ENCODE results near the gene DBF4B.

The DBF4B gene

DNA sequence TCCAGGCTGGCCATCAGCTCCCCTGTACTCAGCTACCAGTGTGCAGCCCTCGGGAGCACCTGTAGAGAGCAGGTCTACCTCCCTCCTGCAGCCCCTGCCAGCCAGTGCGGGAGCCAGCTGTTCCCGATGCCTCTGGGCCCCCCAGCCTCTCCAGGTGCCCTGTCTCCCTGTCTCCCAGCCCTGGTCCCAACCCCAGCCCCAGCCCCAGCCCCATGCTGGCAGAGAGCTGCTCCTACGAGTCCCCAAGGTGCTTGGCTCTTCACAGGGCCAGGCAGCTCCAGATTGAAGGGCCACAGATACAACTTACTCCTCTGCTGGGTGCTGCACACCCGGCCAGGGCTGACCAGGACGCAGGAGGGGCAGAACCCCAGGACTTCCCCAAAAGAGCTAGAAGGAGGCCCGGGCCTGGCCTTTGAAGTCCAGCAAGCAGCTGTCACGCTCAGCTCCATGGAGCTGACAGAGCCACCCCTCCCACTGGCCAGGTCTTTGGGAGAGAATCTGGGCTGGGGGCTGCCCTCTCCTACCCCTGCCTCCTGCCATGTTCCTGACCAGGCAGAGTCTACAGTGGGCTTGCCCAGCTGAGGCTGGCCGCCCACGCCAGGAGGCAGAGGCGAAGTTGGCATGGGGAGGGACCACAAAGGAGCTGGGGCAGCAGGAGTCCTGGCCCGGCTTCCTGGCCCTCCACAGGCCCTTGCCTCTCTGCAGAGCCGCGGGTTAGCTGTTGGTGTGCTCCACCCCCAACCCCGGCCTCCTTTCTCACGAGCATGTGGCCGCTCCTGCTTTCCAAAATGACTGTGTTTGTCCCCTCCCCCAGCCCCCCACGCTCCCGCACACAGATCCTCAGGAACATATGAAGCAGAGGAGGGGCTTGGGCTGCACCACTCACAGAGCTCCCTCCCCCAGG lies 40.9 kb downstream of the DBF4B start:
- Histone ChIP-seq H3K4me1 (no peaks in the 10 kb centered on the region), H3K4me3 (ENCODE audit: low read depth, low read length) (no peak overlapping the region), H3K27ac (no peak overlapping the region), H3K9me3 (ENCODE audit: control insufficient read depth, low read length) (no peaks in the 10 kb centered on the region), H3K4me2 (ENCODE audit: low read length) (no peak overlapping the region), H3K79me2 (no peaks in the 10 kb centered on the region), H3K9ac (no peak overlapping the region), H3K36me3 (ENCODE audit: control insufficient read depth, insufficient read depth, low read length) (no peaks in the 10 kb centered on the region), H2AFZ (no peak overlapping the region), H3K27me3 (ENCODE audit: control insufficient read depth, insufficient read depth, low read length) (no peaks in the 10 kb centered on the region)
- TF ChIP-seq CTCF (IDR thresholded peaks at IDR 0.05), result no peak

DNA sequence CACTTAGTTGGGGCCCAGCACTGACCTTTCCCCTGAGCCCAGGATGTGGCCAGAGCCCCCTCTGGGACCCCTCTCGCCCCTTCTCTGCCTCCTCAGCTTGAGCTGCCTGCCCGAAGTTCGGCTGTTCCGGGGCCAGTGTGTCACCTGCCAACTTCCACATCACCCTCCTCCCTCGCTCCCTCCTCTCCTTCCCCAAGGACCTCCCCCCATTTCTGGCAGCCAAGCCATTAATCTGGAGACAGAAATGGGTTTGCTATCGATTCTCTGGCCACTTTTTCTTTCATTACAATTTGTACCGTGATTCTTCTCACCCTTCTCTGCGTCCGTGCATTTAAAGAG lies 41.5 kb downstream of the DBF4B start:
- no peak overlapping the region for H3K4me3 ChIP-seq (ENCODE audit: low read depth, low read length)
- no peaks in the 10 kb centered on the region for H3K36me3 ChIP-seq (ENCODE audit: control insufficient read depth, insufficient read depth, low read length)
- no peak overlapping the region for H2AFZ ChIP-seq
- no peak overlapping the region for H3K27ac ChIP-seq
- no peak overlapping the region for H3K4me2 ChIP-seq (ENCODE audit: low read length)
- H3K27me3 ChIP-seq (ENCODE audit: control insufficient read depth, insufficient read depth, low read length), result no peaks in the 10 kb centered on the region
- H3K9me3 ChIP-seq (ENCODE audit: control insufficient read depth, low read length), result no peaks in the 10 kb centered on the region
- H3K79me2 ChIP-seq, result no peaks in the 10 kb centered on the region
- no peaks in the 10 kb centered on the region for H3K4me1 ChIP-seq
- TF ChIP-seq CTCF (IDR thresholded peaks at IDR 0.05), result no peak
- H3K9ac ChIP-seq, result no peak overlapping the region

- H3K9me3 ChIP-seq (ENCODE audit: control insufficient read depth, low read length), result no peaks in the 10 kb centered on the region
- H3K4me2 ChIP-seq (ENCODE audit: low read length), result no peak overlapping the region
- H3K27me3 ChIP-seq (ENCODE audit: control insufficient read depth, insufficient read depth, low read length), result no peaks in the 10 kb centered on the region
- H3K36me3 ChIP-seq (ENCODE audit: control insufficient read depth, insufficient read depth, low read length), result no peaks in the 10 kb centered on the region
- no peak overlapping the region for H2AFZ ChIP-seq
- H3K27ac ChIP-seq, result no peak overlapping the region
- H3K79me2 ChIP-seq, result no peaks in the 10 kb centered on the region
- no peak overlapping the region for H3K9ac ChIP-seq
- H3K4me1 ChIP-seq, result no peaks in the 10 kb centered on the region
- TF ChIP-seq CTCF (IDR thresholded peaks at IDR 0.05), result no peak
- no peak overlapping the region for H3K4me3 ChIP-seq (ENCODE audit: low read depth, low read length)
These were observed 42.9 kb downstream of the DBF4B start for GRCh38 chr17:44751331-44751730.

DNA sequence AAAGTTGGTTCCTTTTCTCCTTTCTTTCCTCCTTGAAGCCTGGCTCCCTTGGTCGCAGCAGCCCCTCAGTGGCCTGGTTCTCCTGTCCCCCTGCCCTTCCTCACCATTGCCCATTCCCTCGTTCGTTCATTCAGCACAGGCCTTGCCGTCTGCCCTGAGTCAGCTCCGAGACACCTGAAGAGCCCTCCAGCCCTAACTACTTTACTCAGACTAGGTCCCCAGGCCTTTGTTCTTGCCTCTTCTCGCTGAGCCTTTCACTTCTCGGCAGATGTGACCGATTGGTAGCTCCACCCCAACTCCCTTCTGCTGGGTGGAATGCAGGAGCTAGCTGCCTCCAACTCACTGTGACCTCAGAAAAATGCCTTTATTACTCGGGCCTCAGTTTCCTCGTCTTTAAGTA lies 43.3 kb downstream of the DBF4B start:
- Histone ChIP-seq H3K27me3 (ENCODE audit: control insufficient read depth, insufficient read depth, low read length) (no peaks in the 10 kb centered on the region), H3K36me3 (ENCODE audit: control insufficient read depth, insufficient read depth, low read length) (no peaks in the 10 kb centered on the region), H3K27ac (no peak overlapping the region), H3K79me2 (no peaks in the 10 kb centered on the region), H3K4me3 (ENCODE audit: low read depth, low read length) (no peak overlapping the region), H3K9me3 (ENCODE audit: control insufficient read depth, low read length) (no peaks in the 10 kb centered on the region), H3K9ac (no peak overlapping the region), H2AFZ (no peak overlapping the region), H3K4me2 (ENCODE audit: low read length) (no peak overlapping the region), H3K4me1 (no peaks in the 10 kb centered on the region)
- no peak for TF ChIP-seq CTCF (IDR thresholded peaks at IDR 0.05)
